Skin of body (tissue), 3 donors: Measurements from ENCODE around the gene PCGF6. TPM values are rescaled to one million over a fixed set of nuclear protein-coding genes. Genes with fewer than 3 reads are reported as not detected.
"Not testable (repeated sequence)": the region's sequence is repeated elsewhere in the genome, so short reads cannot be mapped to it uniquely, and the experiment has no call there.

Experiments
- DNase-seq: peaks from one replicate; lab custom pipeline; 2025; lab: John Stamatoyannopoulos, UW
- small RNA-seq: library from RNA; depleted of rRNA; stranded (forward); fragments of <200 nt; gene quantifications from one replicate; pipeline ENCODE3, GENCODE V24; 2014; ENCODE audit warnings: low replicate concordance
- total RNA-seq: library from RNA; depleted of rRNA; stranded (reverse); fragments of >200 nt; gene quantifications from one replicate; pipeline ENCODE4 v1.2.3, GENCODE V29; 2014

The PCGF6 gene
- total RNA-seq, 1 donor from 2014 or later = 8.9 TPM

DNA sequence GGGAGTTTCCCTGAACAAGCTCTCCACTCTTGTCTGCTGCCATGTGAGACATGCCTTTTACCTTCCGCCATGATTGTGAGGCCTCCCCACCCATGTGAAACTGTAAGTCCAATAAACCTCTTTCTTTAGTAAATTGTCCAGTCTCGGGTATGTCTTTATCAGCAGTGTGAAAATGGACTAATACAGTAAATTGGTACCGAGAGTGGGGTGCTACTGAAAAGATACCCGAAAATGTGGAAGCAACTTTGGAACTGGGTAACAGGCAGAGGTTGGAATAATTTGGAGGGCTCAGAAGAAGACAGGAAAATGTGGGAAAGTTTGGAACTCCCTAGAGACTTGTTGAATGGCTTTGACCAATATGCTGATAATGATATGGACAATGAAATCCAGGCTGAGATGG is 92.0 kb downstream of the PCGF6 start:
- not testable (repeated sequence) for DNase-seq

GRCh38 chr10:103257812-103258211 is 93.1 kb downstream of the PCGF6 start:
- DNase-seq = no peak

DNA sequence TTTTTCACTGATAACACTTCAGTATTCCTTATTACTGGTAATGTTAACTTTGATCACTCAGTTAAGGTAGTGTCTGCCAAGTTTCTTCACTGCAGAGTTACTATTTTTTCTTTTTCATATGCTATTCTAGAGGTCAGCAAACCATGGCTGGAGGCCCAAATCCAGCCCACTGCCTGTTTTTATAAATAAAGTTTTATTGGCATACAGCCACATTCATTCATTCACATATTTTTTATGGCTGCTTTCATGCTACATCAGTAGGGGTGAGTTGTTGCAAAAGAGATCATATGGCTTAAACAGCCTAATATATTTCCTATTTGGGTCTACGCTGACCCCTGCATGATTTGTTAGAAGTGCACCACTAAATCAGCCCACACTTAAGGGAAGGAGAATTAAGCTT is 94.3 kb downstream of the PCGF6 start:
- DNase-seq = no peak

DNA sequence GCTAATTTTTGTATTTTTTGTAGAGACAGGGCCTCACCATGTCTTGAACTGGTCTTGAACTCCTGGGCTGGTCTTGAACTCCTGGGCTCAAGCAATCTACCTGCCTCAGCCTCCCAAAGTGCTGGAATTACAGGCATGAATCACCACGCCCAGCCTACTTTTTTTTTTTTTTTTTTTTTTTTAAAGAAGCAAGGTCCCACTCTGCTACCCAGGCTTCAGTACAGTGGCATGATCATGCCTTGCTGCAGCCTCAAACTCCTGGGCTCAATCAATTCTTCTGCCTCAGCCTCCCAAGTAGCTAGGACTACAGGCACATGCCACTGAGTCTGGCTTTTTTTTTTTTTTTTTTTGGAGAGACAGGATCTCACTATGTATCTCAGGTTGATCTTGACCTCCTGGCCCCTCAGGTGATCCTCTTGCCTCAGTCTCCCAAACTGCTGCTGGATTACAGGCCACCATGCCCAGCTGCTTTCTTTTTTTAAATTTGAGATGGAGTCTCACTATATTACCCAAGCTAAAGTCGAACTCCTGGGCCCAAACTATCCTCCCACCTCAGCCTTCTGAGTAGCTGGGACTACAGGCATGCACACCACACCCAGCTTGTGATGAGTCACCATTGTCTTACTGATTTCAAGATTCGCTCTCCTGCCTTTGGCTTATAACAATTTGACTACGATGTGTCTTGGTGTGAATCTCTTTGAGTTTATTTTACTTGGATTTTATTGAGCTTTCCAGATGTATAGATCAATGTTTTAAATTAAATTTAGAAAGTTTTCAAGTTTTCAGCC is 96.2 kb downstream of the PCGF6 start:
- no peak for DNase-seq

DNA sequence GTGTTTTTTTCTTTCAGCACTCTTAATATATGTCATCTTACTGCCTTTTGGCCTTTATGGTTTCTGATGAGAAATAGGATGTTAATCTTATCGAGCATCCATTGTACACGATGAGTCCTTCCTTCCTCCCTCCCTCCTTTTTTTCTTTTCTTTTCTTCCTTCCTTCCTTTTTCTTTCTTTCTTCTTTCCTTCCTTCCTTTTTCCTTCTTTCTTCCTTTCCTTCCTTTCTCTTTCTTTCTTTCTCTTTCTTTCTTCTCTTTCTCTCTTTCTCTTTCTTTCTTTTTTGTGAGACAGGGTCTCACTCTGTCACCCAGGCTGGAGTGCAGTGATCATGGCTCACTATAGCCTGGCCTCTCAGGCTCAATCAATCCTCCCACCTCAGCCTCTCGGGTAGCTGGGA is 96.8 kb downstream of the PCGF6 start:
- DNase-seq = no peak

Small RNA genes lying within 50 kb of the gene (small RNA-seq; reads per million reads assigned to genes)
- not detected for gene RNU11-3P

Other genes with a start within 250 kb of the PCGF6 start
- 92.6 TPM for gene NT5C2, start 157.9 kb downstream of the PCGF6 start, total RNA-seq
- gene RPEL1, start 105.3 kb downstream of the PCGF6 start, total RNA-seq = not detected
- gene INA, start 74.0 kb downstream of the PCGF6 start, total RNA-seq = 0.99 TPM
- gene TAF5, start 16.8 kb upstream of the PCGF6 start, total RNA-seq = 4.9 TPM
- gene ATP5MK, start 45.3 kb upstream of the PCGF6 start, total RNA-seq = 144 TPM
- gene PDCD11, start 45.5 kb upstream of the PCGF6 start, total RNA-seq = 25.1 TPM
- gene CALHM2, start 101.2 kb upstream of the PCGF6 start, total RNA-seq = 11.1 TPM
- gene CALHM1, start 107.8 kb upstream of the PCGF6 start, total RNA-seq = not detected
- gene CALHM3, start 128.1 kb upstream of the PCGF6 start, total RNA-seq = not detected
- 2.1 TPM for gene NEURL1, start 142.6 kb upstream of the PCGF6 start, total RNA-seq